SKM-1 (cell line): Measurements from ENCODE around the gene E2F1.

ENCODE experiments used
- DNase-seq: peaks from one replicate; lab custom pipeline; 2025; ENCODE audit not compliant: unreplicated experiment; lab: John Stamatoyannopoulos, UW

Gene E2F1

DNA sequence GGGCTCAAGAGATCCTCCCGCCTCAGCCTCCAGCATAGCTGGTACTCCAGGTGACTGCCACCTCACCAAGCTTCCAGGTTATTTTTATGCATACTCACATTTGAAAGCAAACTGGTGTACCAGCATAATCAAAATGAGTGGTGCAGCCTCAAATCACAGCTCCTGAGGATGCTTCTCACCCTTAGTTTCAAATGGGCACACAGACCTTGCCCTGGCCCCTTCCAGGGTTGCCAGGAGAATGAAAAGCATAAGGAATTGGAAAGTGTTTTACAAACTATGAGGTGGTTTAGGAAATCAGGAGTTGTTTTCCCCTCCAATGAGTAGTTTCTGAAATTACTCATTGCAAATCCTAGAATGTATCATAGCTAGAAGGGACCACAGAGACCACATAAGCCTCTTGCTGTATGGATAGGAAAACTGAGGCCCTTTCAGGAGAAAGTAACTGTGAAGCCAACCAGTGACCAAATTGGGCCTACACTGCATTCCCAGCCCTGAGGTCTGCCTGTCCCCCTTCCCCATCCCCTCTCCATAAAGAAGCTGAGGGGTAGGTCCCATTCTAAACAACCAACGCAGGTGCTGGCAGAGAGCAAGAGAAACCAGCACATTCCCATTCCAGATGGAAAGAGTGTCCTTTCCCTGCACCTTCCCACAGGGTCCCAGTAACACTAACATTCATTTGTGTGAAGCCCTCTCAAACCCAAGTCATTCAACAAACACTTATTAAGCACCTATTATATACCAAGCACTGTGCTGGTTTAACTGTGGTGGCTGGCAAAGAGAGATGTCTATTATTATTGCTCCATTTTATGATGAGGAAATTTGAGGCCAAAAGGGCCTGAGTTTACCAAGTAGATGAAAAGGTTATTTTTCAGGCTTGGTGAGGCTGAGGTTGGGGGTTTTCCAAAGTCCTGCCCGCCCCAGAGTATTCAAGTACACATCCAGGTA is 2.1 kb upstream of the E2F1 start:
- no peak for DNase-seq

GRCh38 chr20:33687370-33687915 is 1.3 kb upstream of the E2F1 start:
- peak; percentile 52 for DNase-seq

GRCh38 chr20:33686984-33687366 is 790 bp upstream of the E2F1 start:
- DNase-seq = no peak

- peak; percentile 37 for DNase-seq
These were observed 671 bp downstream of the E2F1 start for GRCh38 chr20:33685328-33686099.

GRCh38 chr20:33684533-33685327 is 1.5 kb downstream of the E2F1 start:
- DNase-seq = no peak

GRCh38 chr20:33681728-33682353 is 4.3 kb downstream of the E2F1 start:
- DNase-seq = no peak

DNA sequence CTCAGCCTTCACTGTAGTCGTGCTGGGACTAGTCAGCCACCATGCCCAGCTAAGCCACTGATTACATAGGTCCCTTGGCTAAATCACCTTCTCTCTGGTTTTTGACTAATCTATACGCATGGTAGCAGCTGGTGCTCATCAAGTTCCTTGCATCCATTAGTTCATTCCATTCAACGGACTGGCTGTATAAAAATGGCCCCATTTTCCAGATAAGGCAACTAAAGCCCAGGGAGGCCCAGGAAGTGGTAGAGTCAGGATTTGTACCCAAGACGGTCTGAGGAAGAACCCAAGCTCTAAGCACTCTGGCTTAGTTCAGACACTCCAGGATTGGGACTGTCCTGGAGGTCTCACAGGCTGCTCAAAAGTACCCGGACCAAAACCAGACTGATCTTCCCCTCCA is 4.9 kb downstream of the E2F1 start:
- no peak for DNase-seq

DNA sequence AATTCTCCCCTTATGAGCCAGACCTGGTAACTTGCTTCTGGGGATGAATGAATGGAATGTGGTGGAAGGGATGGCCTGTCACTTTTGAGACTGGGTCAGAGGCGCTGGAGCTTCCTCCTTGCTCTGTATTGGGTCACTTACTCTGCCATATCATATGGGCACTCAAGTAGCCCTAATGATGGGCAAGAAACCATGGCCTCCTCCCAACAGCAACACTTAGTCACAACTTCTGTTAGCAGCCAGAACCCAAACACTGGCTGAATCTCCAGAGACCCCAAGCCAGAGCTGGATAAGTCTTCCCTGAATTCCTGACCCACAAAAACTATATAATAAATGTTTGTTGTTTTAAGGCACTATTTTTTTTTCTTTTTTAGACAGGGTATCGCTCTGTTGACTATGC is 5.5 kb downstream of the E2F1 start:
- DNase-seq = no peak

GRCh38 chr20:33679758-33680485 is 6.3 kb downstream of the E2F1 start:
- no peak for DNase-seq

DNA sequence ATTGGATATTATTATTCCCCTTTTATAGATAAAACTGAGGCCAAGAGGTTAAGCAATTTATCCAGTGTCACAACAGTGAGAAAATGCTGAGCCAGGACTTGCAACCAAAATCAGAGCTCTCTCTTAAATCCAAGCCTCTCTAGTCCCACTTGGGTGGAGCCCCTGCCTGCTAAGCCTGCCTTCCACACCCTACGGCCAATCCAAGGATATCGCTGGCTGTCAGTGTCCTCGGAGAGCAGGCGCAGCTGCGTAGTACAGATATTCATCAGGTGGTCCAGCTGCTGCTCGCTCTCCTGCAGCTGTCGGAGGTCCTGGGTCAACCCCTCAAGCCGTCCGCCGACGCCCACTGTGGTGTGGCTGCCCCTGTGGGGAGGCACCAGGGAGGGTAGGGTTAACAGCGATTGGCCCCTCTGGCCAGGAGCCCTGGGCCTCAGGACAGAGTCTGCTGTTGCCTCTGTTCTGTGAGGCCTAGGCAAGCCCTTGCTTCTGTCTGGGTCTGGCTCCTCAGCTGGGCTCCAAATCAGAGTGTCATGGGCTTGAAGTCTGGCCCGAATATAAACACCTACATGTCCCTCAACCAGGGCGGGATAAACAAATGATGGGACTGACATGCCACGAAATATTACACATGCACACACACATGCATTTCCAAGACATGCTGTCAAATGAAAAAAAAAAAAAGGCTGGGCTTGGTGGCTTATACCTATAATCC is 8.0 kb downstream of the E2F1 start:
- DNase-seq = no peak

DNA sequence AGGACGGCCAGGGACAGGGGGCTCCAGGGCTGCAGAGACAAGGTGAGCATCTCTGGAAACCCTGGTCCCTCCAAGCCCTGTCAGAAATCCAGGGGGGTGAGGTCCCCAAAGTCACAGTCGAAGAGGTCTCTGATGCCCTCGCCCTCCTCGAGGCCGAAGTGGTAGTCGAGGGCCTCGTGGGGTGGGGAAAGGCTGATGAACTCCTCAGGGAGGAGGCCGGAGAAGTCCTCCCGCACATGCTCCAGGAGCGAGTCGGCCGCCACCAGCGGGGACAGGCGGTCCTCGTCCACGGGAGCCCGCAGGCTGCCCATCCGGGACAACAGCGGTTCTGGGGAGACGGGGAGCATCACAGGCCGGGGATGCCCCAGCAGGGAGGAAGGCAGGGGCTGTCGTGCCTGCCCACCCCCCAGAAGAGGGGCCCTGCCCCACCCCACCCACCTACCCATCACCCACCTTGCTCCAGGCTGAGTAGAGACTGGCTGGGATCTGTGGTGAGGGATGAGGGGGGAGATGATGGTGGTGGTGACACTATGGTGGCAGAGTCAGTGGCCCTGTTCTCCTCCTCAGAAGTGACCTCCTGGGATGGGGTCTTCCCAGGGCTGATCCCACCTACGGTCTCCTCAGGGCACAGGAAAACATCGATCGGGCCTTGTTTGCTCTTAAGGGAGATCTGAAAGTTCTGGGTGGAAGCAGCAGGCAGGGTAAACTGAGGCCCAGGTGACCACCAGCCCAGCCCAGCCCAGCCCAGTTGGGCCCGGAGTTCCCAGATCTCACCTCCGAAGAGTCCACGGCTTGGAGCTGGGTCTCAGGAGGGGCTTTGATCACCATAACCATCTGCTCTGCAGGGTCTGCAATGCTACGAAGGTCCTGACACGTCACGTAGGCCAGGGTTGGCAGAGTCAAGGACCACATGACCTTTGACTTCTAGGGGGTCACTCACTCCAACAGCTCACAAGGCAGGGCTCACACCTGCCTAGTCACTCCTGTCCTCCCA is 9.2 kb downstream of the E2F1 start:
- no peak for DNase-seq

GRCh38 chr20:33676121-33676520 is 10.1 kb downstream of the E2F1 start:
- no peak for DNase-seq

DNA sequence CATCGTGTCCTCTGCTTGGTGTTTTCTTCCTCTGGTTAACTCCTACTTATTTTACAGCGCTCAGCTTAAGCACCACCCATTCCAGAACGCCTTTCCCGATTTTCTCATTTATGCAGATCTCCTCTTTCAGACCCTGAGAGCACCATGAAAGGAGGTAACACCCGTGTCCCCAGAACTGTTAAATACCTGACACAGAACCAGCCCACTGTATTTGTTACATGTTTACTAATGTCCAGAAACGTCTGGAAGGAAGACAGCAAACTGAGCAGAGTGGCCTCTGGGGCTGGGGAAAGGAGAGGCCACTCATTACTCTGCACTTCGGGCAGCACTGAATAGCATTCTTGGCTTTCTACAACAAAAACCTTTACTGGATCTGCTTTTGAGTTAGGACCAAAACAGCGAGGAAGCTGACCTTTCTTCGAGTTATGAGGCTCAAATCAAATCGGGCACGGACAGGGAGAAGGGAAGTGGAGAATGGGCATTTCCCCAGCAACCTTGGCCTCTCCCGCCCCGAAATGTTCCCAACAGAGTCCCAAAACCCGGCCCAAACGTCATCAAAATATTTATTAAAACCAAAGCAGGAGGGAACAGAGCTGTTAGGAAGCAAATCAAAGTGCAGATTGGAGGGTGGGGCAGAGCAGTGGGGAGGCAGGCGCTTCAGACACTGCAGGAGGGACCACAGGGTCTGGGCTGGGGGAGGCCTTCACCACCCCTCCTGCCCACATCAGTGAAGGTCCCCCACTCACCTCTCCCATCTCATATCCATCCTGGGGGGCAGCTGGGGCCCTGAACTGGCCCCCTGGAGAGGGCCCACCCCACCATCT is 10.8 kb downstream of the E2F1 start:
- no peak for DNase-seq

GRCh38 chr20:33674294-33675135 is 11.7 kb downstream of the E2F1 start, which contains the start of gene NECAB3:
Gene NECAB3 (minus strand): TSS chr20:33674428. CDS start chr20:33674352, 76 bp downstream.
- DNase-seq = peak; percentile 43

GRCh38 chr20:33673410-33674293 is 12.5 kb downstream of the E2F1 start:
- DNase-seq = no peak
